HG03045 (cell line): ENCODE measurements around the gene TNFRSF18.
"Not testable (repeated sequence)": the region's sequence is repeated elsewhere in the genome, so short reads cannot be mapped to it uniquely, and the experiment has no call there.

Source experiments
- ATAC-seq: cut with Tn5 transposase; IDR thresholded peaks from one replicate; pipeline ENCODE4 v1.9.1; 2021; ENCODE audit warnings: mild to moderate bottlenecking, moderate library complexity; ENCODE audit not compliant: unreplicated experiment

The TNFRSF18 gene, protein sequence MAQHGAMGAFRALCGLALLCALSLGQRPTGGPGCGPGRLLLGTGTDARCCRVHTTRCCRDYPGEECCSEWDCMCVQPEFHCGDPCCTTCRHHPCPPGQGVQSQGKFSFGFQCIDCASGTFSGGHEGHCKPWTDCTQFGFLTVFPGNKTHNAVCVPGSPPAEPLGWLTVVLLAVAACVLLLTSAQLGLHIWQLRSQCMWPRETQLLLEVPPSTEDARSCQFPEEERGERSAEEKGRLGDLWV

DNA sequence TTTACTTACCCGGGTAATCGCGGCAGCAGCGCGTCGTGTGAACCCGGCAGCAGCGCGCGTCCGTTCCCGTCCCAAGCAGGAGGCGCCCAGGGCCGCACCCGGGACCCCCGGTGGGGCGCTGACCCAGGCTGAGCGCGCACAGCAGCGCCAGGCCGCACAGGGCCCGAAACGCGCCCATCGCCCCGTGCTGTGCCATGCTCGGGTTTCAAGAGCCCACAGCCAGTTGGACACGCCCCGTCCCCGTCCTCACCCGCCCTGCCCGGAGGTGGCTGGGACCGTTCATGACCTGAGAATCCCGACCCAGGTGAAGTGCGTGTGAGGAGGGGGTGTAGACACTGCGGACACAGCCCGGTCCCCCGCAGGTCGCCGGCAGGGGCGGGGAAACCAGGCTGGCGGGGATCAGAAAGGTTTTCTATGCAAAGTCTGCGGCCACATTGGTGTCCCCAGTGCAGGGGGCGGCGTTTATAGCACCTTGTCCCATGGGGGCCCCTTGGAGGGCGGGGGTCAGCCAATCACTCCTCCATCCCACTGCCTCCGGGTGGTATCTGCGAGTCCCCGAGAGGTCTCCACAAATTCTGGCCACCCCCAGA, at the start of gene TNFRSF18:
TNFRSF18 (minus strand) TSS at position 217 of the 590 bp plus-strand sequence; CDS start at position 196, 21 bp downstream.
- ATAC-seq: no peak

DNA sequence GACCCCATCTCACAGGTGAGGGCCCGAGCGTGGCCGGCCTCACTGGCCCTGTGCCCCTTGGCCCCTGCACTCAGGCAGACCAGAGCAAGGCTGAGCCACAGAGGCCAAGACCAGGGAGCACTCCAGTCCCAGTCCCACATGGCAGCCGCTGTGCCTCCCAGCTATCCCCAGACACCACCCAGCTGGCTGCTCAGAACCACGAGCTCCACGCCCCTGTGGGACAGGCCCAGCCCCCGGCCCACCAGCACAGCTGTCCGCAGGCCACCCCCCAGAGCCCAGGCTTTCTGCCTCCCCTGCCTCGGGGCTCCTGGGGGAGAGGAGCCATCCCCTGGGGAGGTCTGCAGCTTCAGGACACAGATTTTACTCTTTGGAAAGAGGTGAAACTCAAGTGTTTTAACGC, 49.2 kb upstream of the TNFRSF18 start:
- no peak for ATAC-seq

DNA sequence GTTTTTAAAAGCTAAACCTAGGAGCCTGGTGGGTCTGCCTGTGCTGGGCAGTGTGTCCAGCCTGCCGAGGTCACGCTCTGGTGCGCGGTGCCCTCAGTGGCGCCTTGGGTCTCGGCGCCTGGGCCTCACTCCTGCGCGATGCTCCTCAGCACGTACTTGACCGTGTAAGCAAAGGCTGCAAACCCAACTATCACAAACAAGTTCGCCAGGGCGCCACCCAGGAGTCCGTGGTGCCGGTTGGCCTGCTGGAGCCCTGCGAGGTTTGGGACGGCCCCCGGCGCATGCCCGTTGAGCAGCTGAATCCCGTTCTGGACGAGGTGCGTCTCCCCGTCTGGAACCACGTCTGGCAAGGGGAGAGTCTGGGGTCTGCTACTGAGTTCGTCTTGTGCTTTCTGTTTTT, 48.7 kb upstream of the TNFRSF18 start:
- ATAC-seq: no peak

DNA sequence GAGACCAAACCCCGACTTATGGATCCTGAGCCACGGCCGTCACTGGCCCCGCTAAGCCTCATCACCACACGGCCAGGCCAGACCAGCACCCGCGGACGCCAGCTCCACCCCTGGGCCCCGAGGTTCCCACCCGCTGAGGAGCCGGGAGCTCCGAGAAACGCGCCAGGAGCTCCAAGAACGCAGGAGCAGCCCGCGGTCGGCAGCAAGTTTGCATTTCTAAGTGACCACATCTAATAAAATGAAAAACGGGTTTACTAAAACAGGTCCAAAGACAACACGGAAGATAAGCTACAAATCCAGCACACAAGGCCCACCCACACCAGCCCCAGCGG, 48.2 kb upstream of the TNFRSF18 start:
- no peak for ATAC-seq

DNA sequence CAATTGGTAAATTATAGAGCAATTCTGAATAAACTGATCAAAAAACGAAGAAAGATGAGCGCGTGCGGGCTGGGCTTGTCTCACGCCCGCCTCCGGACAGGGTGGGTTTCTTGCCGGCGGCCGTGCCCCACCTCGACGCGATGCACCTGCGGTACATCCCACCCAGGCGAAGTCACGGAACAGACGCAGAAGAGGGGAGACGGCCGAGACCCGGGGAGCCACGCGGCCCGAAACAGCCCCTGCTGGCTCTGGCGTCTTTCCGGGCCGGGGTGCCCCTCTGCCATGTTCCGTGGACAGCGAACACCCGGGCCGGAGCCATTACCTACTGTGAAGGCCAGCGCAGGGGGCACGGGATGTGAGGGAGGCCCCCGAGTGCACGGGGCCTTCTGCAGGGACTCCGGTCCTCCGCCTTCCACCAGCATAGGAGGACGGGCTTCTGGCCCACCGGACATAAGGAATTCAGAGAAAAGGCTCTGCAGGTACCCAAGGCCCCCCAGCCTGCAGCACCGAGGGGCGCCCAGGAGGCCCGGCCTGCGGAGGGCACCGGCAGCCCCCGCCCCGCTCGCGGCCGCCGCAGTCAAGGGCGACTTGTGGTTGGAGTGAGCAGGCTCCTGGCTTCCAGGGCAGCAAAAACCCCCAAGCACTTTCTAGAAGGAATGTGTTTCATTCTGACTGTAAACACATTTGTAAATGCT, 47.7 kb upstream of the TNFRSF18 start:
- no peak for ATAC-seq

DNA sequence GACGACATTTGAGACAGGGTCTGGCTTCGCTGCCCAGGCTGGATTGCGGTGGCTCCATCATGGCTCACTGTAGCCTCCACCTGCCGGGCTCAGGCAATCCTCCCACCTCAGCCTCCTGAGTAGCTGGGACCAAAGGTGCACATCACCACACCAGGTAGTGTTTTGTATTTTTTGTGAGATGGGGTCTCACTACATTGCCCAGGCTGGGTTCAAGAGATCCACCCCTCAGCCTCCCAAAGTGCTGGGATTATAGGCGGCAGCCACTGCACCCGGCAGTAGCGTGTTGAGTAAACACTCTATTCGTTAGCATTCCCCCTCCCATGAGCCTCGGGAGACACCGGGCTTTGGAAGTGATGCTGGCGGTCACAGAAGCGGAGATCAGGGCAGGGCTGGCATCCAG, 46.9 kb upstream of the TNFRSF18 start:
- no peak for ATAC-seq

DNA sequence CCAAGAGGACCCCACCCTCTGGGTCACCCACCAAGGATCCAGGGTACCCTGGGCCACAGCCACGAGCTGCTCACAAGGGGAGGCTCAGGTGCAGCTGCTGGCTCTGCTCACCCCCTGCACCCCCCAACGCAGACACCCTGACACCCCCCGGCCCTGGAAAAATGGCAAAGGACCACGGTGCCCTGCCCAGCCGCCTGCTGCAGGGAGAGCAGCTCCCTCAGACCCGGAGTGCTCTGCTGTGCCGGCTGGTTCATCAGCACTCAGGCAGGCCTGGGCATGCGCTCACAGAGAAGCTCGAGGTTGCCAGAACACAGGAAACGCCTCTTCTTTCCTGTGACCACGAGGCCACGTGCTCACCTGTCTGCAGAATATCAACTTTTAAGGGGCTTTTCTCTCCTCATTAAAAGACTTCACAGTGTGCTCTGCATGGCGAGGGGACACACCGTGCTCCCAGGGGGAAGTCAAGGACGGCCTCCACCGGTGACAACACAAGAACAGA, 44.4 kb upstream of the TNFRSF18 start:
- no peak for ATAC-seq

DNA sequence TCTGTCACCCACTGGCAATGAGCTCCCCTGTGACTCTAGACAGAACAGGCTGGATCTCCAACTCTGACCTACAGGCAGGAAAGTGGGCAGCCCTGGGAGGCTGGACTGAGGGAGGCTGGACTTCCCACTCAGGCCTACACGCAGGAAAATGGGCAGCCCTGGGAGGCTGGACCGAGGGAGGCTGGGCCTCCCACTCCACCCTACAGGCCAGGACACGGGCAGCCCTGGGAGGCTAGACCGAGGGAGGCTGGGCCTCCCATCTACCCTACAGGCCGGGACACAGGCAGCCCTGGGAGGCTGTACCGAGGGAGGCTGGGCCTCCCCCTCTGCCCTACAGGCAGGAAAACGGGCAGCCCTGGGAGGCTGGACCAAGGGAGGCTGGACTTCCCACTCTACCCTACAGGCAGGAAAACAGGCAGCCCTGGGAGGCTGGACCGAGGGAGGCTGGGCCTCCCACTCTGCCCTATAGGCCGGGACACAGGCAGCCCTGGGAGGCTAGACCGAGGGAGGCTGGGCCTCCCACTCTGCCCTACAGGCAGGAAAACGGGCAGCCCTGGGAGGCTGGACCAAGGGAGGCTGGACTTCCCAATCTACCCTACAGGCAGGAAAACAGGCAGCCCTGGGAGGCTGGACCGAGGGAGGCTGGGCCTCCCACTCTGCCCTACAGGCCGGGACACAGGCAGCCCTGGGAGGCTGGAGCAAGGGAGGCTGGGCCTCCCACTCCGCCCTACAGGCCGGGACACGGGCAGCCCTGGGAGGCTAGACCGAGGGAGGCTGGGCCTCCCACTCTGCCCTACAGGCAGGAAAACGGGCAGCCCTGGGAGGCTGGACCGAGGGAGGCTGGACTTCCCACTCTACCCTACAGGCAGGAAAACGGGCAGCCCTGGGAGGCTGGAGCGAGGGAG, 41.9 kb upstream of the TNFRSF18 start:
- ATAC-seq: not testable (repeated sequence)

DNA sequence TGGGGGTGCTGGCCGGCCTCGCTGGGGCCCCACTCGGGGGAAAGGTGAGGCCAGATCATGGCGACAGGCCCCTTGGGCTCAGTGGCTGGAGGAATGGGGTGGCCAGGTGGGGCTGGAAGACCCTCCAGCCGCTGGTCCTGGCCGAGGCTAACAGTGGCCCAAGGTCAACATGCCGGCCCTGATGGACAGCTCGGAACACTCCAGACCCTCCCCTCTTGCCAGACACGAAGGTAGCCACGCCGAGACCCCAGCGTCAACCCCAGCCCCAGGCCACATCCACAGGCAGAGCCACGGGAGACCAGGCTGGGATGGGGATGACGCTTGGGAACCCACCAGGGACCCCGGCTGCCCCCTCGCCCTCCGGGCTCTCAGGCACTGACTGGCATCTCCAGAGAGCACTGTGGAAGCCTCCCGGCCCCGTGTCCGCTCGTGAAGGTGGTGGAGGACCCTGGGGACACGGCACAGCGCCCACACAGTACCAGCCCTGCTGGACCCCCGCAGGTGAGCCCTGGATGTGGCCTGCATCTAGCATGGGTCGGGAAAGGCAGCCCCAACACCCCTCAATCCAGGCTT, 41.0 kb upstream of the TNFRSF18 start:
- no peak for ATAC-seq

DNA sequence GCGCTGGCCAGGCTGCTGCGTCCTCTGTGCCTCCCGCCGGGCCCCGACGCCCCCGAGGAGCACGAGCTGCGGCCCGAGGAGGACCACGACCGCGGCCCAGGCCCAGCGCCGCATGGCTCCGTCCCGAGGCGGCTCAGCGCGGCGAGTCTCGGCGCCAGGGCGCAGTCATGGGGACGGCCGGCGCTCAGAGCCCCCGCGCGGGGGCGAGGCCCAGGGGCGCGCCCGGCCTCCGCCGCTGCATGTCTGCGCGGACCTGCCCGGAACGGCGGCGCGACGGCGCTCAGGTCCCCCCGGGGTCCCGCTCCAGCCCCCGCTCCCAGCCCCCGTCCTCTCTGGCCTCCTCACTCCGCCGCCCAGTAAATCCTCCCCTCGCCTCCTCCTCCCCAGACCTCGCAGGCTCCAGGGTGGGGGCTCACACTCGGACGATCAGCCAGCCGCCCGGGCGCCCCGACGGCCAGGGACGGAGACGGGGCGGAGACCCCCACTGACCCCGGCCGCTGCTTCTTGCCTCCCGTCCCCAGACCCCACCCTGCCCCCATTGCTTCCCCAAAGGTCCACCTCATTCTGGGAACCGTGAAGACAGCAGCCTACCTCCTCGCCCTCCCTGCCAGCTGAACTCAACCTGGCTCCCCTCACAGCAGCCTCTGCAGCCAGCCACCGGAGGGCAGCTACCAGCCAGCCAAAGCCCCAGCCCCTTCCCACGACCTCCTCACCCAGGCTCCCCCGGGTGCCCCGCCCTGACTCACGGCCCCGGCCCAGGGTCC, 40.4 kb upstream of the TNFRSF18 start, which contains the start of gene C1QTNF12:
C1QTNF12 (minus strand) TSS at position 146 of the 764 bp plus-strand sequence; CDS start at position 114, 32 bp downstream.
- ATAC-seq: no peak

DNA sequence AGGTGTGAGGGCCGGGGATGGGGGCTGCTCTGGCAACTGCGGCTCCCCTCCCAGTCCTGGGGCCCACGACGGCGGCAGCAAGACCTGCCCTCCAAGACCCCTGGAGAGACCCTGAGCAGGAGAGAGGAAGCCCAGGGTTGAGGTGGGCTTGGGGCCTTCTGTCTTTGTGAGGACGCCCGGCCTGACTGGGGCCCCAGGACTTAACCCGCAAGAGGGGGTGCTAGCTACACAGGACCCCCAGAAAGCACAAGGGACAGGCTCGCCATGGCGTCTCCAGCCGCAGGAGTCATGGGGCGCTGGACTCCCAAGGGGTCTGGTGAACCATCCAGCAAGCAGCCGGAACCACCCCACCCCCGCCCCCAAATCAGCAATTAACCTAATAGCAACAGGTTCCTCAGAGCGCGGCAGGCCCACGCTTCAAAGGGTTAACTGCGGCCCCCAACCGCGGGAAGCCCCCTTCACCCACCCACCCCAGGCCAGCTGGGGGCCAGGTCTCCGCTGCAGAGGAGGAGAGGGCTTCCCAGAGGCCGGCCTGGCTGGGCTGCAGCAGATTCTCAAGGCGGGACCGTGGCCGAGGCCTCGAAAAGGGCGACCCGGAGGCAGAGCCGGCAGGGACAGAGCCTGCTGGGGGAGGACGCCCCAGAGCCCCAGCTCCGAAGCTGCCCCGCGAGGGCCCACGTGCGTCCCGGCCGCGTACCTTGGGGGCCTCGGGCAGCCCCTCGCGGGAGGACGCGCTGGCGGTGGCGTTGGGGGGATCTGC, 39.6 kb upstream of the TNFRSF18 start:
- no peak for ATAC-seq

DNA sequence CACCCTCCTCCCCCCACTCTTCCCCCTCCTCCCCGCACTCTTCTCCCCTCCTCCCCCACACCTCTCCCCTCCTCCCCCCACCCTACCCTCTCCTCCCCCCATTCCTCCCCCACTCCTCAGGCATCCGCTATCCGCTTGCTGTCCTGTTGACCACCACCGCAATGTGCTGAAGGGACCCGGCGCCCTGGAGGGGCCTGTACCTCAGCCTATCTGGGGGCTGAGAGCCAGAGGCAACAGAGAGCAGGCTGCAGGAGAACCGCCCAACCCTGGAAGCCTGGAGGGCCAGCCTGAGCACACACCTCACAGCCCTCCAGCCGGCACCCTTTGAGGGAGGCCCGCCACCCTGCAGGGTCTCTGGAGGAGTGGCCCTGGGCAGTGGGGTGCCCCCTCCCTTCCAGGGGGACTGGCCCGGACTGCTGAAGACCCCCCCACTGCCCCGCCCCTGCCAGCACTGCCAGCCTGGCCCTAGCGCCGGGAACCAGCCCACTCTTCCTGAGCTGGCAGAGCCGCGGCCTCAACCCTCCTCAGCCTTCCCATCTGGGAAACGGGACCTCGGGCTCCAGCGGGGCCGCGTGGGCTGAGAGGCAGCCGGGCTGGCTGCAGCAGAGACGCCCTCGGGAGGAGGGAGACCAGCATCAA, 38.9 kb upstream of the TNFRSF18 start:
- ATAC-seq: no peak

DNA sequence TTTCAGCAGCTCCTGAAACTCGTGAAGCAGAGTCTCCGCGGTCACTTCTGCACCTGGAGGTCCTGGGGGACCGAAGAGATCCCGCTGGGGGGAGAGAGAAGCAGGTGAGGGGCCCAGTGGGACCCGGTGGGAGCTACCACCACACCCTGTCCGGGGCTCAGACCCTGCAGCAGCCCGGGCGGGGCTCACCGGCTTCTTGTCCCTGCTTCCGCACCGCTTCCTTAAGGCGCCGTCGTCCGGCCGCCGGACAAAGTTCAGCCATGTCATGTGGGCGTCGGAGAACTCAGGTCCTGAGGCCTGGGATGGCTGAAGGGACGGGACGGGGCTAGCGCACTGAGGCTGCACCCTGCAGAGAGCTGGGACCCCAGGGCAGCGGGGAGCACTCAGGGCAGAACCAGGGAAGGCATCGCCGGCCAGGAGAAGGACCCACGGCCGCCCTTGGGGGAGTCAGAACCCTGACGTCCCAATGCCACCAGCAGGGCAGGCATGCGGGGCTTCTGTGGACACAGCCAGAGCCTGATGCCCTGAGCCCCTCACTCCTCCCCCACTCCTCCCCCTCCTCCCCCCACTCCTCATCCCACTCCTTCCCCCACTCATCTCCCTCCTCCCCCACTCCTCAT, 37.9 kb upstream of the TNFRSF18 start:
- ATAC-seq: no peak

DNA sequence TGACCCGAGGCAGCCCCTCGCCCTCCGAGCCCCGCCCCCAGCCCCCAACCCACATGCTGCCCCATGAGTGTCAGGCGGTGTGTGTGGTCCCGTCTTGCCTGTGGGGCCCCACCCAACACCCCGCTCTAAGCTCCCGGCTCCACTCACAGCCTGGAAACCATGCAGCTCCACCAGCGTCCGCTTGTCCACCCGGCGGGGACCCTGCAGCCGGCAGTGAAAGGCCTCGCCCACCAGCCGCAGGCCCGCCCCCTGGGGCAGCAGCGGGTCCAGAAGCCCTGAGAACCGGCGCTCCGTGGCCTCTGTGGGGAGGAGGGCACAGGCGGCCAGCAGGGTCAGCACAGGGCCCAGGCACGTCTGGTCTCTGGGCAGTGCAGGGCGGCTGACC, 37.4 kb upstream of the TNFRSF18 start:
- no peak for ATAC-seq

DNA sequence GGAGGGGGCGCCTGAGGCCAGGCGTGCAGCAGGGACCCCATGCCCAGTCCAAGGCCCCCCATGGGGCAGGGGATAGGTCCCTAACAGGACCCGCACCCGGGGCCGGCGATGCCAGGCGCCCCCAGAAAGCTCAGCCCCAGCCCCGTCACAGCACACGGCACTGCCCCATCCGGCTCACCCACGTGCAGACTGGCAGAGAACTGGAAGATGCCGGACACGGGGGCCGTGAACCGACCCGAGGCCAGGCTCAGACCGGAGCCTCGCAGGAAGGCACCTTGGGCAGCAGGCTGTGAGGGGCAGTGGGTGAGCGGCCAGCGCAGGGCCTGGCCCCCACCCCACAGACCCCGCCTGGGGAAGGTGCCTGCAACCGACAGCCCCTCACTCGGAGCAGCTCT, 36.9 kb upstream of the TNFRSF18 start:
- ATAC-seq: no peak

DNA sequence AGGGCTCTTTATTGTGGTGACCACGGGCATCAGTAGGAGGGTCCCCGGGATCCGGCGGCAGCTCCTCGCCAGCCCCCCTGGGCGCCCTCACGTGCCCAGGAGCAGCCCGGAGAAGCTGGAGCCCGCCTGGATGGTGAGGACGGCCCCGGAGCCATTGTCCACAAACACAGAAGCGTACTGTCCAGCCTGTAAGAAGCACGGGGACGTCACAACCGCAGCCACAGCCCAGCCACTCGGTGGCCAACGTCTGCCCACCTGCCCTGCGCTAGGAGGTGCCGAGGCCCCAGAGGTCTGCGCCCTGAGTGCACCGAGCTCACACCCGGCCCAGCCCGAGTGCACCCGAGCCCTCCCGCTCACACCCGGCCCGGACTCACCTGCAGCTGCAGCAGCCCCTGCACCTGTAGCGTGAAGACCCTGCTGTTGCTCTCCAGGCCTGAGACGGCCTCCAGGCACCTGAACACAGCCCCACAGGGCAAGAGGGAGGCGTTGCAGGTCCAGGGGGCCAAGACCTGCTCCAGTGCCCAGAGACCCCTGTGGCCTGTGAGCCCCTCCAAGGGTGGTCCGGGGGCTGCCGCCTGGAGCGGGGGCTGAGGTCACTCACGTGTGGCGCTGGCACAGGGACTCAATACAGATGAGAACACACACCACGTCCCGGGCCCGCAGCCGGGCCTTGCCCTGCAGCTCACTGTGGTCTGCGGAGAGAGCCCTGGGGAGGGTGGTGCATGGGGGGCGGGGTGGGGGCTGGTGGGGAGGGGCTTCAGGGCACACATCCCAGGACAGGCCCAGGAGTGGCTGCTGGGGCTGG, 36.3 kb upstream of the TNFRSF18 start:
- ATAC-seq: no peak

DNA sequence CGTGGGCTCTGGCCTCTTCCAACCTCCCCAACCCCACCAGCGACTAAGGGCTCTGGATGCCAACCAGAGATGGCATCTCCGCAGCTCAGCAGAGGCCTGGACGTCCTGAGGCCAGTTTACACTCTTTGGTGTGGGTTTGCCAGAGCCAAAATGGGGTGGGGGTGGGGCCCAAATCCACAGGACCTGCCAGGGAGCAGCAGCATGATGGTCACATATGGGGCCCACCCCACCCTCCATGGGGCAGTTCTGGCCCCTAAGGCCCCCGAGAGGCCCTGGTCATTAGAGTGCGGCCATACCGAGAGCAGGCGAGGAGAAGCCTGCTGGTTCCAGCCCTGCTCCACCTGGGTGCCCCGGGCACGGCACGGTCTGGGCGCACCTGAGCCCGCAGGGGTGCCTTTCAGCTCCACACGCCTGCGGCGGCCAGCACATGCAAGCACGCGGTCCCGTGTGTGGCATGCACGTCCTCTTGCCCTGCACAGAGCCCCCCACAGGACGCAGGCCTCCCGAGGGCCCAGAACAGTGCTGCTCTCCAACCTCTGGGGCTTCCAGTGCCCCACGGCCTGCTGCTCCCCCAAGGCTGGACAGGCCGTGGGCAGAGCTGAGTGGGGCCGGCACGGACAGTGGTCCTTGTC, 35.3 kb upstream of the TNFRSF18 start:
- no peak for ATAC-seq
